Smooth muscle cell (in vitro differentiated cells): ENCODE measurements around the gene SENP5. TPM values are rescaled to one million over a fixed set of nuclear protein-coding genes. Genes with fewer than 3 reads are reported as not detected.

Experiments used
- DNase-seq: peaks from one replicate; lab custom pipeline; 2025; ENCODE audit not compliant: unreplicated experiment; lab: John Stamatoyannopoulos, UW
- H2AFZ ChIP-seq: fragments of 200-600 bp; sonication (generic); 2 replicates; pipeline ENCODE4 v1.6.0; 2016; ENCODE audit warnings: antibody characterized with exemption, low read depth, mild to moderate bottlenecking
- H3F3A ChIP-seq: fragments of 200-600 bp; sonication (generic); 2 replicates; pipeline ENCODE4 v1.6.0; 2017; ENCODE audit warnings: antibody characterized with exemption, low read depth
- H3K27ac ChIP-seq: fragments of 200-600 bp; sonication (generic); 2 replicates; pipeline ENCODE4 v1.5.1; 2016; ENCODE audit warnings: low read depth, mild to moderate bottlenecking
- H3K27me3 ChIP-seq: fragments of 200-600 bp; sonication (generic); 2 replicates; pipeline ENCODE4 v1.6.1; 2016; ENCODE audit warnings: low read depth, mild to moderate bottlenecking
- H3K36me3 ChIP-seq: fragments of 200-600 bp; sonication (generic); 2 replicates; pipeline ENCODE4 v1.5.1; 2016; ENCODE audit warnings: low read depth
- H3K4me1 ChIP-seq: fragments of 200-600 bp; sonication (generic); 2 replicates; pipeline ENCODE4 v1.5.1; 2016; ENCODE audit warnings: low read depth
- H3K4me2 ChIP-seq: fragments of 200-600 bp; sonication (generic); 2 replicates; pipeline ENCODE4 v1.6.0; 2016; ENCODE audit warnings: mild to moderate bottlenecking
- H3K4me3 ChIP-seq: fragments of 200-600 bp; sonication (generic); 2 replicates; pipeline ENCODE4 v1.5.1; 2016; ENCODE audit warnings: mild to moderate bottlenecking
- H3K79me2 ChIP-seq: fragments of 200-600 bp; sonication (generic); 2 replicates; pipeline ENCODE4 v1.6.0; 2016; ENCODE audit warnings: low read depth, mild to moderate bottlenecking
- H3K9ac ChIP-seq: fragments of 200-600 bp; sonication (generic); 2 replicates; pipeline ENCODE4 v1.6.0; 2016; ENCODE audit warnings: low read depth
- H3K9me3 ChIP-seq: fragments of 200-600 bp; sonication (generic); replicated peaks from 2 replicates; pipeline ENCODE4 v1.5.1; 2016; ENCODE audit warnings: low read depth
- H4K20me1 ChIP-seq: fragments of 200-600 bp; sonication (generic); 2 replicates; pipeline ENCODE4 v1.6.0; 2016; ENCODE audit warnings: low read depth
- WGBS: methylation state at CpG from one replicate; pipeline ENCODE4 v1.1.7; 2016; ENCODE audit warnings: low lambda C conversion rate; 5-methylcytosine and 5-hydroxymethylcytosine counted together
- polyA plus RNA-seq: library from polyadenylated mRNA; unstranded; fragments of >200 nt; fragmentation: Nextera tagmentation; extraction: Ambion mirVana; gene quantifications from 2 replicates; pipeline ENCODE4 v1.2.1, GENCODE V29; 2016
- total RNA-seq: library from RNA; depleted of rRNA; stranded (reverse); fragments of >200 nt; gene quantifications from 2 replicates; pipeline ENCODE4 v1.2.3, GENCODE V29; 2014
- TF ChIP-seq, protein P1 (sequence below): fragments of 200-600 bp; sonication (generic); IDR thresholded peaks from 2 replicates; pipeline ENCODE4 v1.5.1; 2017; ENCODE audit warnings: borderline replicate concordance, mild to moderate bottlenecking, antibody characterized with exemption; ENCODE audit not compliant: insufficient read depth, poor library complexity, severe bottlenecking

The SENP5 gene
- total and polyA plus RNA-seq, 2 experiments from 2014 or later: 18.6 to 35.0 TPM

DNA sequence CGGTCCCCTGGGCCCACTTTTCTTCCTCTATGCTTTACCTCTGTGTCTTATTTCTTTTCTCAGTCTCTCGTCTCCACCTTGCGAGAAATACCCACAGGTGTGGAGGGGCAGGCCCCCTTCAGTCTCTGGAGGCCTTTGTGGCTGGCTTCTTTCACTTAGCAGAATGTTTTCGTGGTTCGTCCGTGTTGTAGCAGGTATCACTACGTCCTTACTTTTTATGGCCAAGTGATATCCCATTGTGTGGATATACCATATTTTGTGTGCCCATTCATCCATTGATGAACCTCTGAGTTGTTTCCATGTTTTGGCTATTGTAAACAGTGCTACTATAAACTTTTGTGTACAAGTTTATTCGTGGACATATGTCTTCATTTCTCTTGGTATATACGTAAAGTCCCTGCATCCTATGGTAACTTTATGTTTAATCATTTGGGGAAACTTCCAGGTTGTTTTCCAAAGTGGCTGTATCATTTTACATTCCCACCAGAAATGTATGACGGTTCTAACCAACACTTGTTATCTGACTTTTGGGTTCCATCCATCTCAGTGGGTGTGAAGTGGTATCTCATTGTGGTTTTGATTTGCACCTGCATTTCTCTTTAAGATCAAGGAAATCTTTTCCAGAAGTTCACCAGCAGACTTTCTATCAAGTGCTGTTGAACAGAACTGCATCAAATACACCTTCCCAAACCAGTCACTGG, 95.4 kb downstream of the SENP5 start:
- no peaks in the 10 kb centered on the region for H3K36me3 ChIP-seq
- WGBS: 89% methylated on average over 10 of the region's 10 CpGs

DNA sequence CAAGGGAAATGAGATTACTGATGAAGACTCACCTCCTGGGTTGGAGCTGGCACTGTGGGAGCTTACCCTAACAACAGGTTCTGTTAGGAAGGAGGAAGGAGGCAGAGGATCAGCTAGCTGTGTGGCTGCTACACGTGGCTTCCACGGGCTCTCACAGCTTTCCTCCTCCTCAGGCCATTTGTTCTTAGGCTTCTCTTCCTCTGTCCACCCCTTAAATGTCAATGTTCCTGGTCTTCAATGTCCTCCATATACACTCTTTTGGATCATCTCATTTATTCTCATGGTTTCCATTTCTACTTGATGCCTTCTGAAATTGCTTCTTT, 95.9 kb downstream of the SENP5 start:
- Histone ChIP-seq H3K9me3 (no peaks in the 10 kb centered on the region), H3K4me1 (no peaks in the 10 kb centered on the region), H3K4me2 (no peak overlapping the region), H3K79me2 (no peaks in the 10 kb centered on the region), H3K36me3 (no peaks in the 10 kb centered on the region), H3K4me3 (no peak overlapping the region), H3F3A (no peaks in the 10 kb centered on the region), H3K9ac (no peak overlapping the region), H4K20me1 (no peaks in the 10 kb centered on the region), H2AFZ (no peak overlapping the region), H3K27me3 (peaks cover 44% of the 10 kb centered on the region), H3K27ac (no peak overlapping the region)
- no peak for DNase-seq
- whole genome bisulfite sequencing: 72% methylated on average over 2 of the region's 2 CpGs
- TF ChIP-seq, protein P1, sequence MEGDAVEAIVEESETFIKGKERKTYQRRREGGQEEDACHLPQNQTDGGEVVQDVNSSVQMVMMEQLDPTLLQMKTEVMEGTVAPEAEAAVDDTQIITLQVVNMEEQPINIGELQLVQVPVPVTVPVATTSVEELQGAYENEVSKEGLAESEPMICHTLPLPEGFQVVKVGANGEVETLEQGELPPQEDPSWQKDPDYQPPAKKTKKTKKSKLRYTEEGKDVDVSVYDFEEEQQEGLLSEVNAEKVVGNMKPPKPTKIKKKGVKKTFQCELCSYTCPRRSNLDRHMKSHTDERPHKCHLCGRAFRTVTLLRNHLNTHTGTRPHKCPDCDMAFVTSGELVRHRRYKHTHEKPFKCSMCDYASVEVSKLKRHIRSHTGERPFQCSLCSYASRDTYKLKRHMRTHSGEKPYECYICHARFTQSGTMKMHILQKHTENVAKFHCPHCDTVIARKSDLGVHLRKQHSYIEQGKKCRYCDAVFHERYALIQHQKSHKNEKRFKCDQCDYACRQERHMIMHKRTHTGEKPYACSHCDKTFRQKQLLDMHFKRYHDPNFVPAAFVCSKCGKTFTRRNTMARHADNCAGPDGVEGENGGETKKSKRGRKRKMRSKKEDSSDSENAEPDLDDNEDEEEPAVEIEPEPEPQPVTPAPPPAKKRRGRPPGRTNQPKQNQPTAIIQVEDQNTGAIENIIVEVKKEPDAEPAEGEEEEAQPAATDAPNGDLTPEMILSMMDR: no peak

More for the DNA sequence above, 95.4 kb downstream of the SENP5 start:
- Histone ChIP-seq H3K27me3 (peaks cover 40% of the 10 kb centered on the region), H3F3A (no peaks in the 10 kb centered on the region), H3K27ac (no peak overlapping the region), H3K79me2 (no peaks in the 10 kb centered on the region), H3K4me1 (no peaks in the 10 kb centered on the region), H3K4me3 (no peak overlapping the region), H3K9me3 (no peaks in the 10 kb centered on the region), H3K9ac (no peak overlapping the region), H2AFZ (no peak overlapping the region), H3K4me2 (no peak overlapping the region), H4K20me1 (no peaks in the 10 kb centered on the region)
- no peak for DNase-seq
- TF ChIP-seq, protein P1: no peak

DNA sequence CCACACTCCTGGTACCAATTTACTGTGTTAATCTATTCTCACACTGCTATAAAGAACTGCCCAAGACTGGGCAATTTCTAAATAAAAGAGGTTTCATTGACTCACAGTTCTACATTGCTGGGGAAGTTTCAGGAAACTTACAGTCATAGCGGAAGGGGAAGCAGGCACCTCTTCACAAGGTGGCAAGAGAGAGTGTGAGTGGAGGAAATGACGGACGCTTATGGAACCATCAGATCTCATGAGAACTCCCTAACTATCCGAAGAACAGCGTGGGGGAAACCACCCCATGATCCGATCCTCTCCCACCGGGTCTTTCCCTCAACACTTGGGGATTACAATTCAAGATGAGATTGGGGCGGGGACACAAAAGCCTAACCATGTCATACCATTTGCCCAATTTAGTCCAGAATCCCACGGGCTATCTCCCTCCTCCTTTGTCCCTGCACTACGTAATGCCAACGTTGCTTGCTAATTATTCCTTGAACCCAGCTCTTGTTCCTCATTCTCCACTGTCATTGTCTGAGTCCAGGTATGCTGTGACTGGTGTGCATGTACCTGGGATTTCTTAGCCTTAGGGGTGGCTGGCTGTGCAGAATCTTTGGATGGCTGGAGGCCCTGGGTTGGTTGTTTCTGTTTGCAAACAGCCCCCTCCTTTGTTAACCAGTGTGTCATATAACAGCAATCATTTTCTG, 97.5 kb downstream of the SENP5 start:
- Histone ChIP-seq H3K79me2 (no peaks in the 10 kb centered on the region), H4K20me1 (no peaks in the 10 kb centered on the region), H3K4me3 (no peak overlapping the region), H3K27ac (no peak overlapping the region), H3K4me2 (no peak overlapping the region), H2AFZ (no peak overlapping the region), H3K27me3 (peaks cover 43% of the 10 kb centered on the region), H3K4me1 (no peaks in the 10 kb centered on the region), H3K9me3 (no peaks in the 10 kb centered on the region), H3K36me3 (no peaks in the 10 kb centered on the region), H3K9ac (no peak overlapping the region), H3F3A (no peaks in the 10 kb centered on the region)
- TF ChIP-seq, protein P1: no peak
- DNase-seq: no peak
- 92% methylated on average over 11 of the region's 11 CpGs for WGBS
